GM21447 (cell line): ENCODE results near the gene PLIN5.

ENCODE experiments used
- ATAC-seq: cut with Tn5 transposase; IDR thresholded peaks from one replicate; pipeline ENCODE4 v1.9.1; 2021; ENCODE audit not compliant: unreplicated experiment

PLIN5 gene, protein sequence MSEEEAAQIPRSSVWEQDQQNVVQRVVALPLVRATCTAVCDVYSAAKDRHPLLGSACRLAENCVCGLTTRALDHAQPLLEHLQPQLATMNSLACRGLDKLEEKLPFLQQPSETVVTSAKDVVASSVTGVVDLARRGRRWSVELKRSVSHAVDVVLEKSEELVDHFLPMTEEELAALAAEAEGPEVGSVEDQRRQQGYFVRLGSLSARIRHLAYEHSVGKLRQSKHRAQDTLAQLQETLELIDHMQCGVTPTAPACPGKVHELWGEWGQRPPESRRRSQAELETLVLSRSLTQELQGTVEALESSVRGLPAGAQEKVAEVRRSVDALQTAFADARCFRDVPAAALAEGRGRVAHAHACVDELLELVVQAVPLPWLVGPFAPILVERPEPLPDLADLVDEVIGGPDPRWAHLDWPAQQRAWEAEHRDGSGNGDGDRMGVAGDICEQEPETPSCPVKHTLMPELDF

DNA sequence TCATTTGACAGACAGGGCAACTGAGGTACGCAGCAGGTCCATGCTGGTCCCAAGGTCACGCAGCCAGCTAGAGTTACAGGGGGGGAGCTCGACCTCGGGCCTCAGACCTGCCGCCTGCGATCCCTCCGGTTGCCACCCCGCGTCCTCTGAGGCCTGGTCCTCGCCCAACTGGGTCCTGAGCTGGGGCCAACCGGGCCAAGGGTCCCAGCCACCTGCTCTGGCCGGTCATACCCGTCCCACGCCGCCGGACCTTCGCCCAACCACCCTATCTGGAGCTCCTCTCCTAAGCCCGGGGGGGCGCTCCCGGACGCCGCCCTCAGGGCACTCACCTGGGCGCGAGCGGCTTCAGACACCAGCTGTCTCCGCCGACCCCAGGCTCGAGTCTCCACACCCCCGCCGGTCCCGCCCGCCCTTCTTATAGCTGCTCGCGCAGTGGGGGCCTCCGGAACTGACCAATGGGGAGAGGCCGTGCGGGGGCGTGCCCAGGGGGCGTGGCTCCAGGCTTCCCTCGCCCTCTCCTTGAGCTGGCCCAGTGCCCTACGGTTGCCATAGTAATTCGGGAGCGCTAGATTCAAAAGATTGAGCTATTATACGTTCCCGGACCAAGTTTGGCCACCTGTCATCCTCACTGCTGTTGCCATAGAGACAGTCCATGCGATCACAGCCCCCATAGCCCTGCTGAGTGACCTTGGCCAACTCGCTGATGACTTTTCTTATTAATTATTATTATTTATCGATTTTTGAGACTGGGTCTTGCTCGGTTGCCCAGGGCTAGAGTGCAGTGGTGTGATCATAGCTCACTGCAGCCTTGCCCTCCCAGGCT, at the start of gene PLIN5:
Gene PLIN5 (minus strand): TSS at position 389 of the 823 bp plus-strand sequence. CDS start 1,150 bp downstream, outside the sequence.
- ATAC-seq = no peak

DNA sequence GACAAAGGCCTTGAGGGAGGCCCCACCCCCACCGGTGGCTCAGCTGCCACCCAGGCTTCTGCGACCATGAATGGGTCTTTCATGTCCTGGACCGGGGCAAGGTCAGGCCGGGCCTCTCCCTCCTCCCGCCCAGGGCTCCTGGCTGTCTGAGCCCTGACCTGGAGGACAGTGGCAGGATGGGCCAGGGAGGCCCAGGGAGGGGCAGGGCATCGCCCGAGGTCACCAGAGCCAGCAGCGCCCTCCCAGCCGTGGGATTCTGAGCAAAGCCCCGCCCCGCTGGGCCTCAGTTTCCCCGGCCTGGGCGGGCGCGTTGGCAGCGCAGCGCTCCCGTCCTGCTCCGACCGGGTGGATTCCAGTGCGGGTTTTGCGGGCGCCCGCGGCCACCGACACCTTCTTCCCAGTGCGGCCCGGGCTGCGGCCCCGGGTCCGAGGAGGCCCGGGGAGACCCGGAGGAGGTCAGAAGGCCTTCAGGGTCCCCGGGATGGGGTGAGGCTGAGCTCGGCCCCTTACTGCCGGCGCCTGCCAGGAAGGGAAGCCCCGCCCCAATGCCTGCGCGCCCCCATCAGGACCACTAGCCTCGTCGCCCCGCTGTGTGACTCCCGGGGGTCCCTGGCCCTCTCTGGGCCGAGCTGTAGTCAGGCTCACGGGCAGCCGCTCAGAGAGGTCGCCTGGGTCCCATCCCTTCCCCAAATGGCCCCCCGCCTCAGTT, 49.1 kb upstream of the PLIN5 start:
- ATAC-seq = no peak

DNA sequence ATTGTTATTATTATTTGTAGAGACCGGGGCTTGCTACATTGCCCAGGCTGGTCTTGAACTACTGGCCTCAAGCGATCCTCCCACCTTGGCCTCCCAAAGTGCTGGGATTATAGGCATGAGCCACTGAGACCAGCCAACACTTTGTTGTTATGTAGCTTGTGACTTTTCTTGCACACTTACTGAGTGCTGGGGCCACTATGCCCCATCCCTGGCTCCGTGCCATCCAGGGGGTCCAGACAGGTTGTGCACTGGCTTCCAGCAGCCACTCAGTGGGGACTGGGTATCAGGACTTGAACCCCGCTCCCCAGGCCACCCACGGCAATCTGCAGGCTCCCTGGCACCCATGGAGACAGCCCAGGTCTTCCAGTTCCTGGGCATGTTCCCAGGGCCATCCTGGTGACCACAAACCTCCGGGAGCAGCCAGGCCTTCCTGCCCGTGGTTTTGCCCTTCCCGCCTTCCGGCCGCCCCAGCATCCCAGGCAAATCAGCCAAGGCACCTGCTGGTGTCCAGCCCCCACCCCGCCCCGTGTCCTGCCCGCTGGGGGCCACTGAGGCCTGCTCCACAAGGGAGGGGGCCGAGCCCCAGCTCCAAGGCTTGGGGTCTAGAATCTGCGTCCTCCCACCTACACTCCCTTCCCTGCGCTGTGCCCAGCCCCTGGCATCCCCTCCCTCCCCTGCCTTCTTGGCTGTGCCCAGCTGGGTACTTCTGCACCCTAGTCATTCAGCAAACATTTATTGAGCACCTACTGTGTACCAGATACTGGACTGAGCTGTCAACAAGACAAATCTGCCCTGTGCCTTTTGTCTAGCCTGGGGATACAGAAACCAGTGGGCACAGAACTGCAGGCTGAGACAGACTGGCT, 48.2 kb upstream of the PLIN5 start:
- no peak for ATAC-seq

DNA sequence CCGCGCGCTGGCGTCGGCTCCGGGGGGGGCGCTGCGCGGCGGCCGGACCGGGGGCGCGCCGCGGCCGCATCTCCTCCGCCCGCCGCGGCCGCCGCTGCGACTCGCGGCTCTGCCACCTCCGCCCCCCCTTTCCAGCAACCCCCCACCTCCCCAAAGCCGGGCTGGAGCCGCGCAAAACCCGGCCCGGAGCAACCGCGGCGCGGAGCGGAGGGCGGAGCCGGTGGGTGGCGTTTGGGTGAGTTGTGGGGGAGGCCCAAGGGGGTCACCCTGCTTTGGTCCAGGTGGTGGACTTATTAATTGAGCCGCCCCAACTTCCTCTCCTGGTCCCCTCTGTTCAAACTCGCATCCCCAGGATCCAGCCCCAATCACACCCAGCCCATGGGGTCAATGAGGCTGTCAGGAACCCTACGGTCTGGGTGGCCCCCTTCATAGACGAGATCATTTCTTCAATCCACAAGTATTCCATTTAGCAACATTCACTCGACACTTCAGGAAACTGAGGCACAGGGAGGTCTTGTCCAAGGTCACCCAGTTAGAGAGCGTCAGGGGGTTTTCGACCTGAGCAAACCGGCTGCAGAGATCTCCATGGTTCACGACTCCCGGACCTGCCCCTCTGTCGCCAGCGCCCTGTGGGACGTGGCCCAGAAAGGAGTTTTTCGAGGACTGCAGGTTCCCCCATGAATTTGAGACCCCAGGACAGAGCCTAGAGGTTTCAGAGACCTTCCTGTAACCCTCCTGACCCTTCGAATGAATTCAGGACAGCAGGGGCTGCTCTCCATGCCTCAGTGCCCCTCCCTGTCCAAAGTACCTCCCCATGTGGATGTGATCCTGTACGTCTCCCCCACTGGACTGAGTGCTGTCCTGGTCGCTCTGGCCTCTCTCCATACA, 46.9 kb upstream of the PLIN5 start:
- no peak for ATAC-seq

DNA sequence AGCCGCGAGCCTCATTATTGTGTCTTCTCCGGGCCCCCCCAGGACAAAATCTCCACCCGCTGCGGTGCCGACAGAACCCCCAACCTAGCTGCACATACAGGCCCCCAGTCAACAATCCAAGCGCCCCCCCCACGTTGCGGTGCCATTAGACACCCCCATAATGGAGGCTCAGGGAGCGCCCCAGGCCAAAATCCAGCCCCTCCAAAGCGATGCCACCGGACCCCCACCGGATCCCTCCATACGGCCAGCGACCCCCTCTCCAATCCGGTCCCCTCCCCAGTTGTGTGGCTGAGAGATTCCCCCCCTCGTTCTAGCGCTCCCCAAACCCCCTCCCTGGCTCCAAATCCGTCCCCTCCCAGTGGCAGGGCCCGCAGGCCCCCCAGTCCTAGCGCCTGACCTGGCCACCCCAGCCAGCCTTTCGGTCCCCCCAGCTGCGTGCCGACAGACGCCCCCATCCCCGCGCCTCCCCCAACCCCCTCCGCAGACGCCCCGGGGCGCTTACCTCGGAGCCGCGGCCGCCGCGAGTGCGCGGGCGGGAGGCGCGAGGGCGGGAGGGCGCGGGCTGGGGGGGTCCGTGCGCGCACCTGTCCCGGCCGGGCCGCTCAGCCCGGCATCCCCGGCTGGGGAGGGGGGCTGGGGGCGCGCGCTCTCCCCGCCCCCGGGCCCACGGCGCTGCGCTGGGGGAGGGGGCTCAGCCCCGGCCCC, 46.1 kb upstream of the PLIN5 start:
- no peak for ATAC-seq

DNA sequence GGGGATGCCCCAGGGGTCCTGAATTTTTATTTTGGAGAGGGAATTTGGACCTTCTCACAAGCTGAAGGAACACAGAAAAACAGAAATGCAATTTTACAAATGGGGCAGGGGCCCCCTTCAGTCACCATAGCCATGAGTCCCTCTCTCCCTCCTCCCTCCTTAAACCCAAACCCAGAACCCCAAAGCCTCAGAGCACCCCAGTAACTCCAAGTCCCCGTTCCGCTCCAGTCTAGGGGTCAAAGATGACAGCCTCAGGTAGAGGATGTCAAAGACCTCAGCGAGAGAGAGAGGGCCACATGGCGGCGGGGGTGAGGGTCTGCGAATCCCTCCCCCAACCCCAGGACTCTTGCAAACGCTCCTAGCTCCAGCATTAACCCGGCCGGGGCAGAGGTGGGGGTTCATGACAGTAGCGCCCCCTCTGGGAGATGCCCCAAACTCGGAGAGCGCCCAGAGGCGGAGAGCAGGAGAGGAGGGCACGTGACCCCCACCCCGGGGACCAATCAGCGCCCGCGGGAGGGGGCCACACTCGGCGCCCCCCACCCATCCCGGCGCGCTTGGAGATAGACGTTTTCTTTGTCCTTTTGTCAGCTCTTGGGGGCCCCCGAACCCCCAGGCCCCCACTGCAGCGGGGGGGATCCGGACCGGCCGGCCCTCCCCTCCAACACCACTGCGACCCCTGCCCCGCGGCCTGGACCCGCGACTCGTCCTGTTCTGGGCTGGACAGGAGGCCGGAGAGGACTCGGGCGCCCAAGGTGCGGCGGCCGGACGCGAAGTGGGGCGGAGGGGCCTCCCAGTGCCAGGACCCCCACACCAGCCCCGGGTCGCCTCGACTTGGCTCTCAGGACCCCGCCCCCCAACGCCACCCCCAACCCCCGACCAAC, 45.2 kb upstream of the PLIN5 start:
- ATAC-seq = no peak

DNA sequence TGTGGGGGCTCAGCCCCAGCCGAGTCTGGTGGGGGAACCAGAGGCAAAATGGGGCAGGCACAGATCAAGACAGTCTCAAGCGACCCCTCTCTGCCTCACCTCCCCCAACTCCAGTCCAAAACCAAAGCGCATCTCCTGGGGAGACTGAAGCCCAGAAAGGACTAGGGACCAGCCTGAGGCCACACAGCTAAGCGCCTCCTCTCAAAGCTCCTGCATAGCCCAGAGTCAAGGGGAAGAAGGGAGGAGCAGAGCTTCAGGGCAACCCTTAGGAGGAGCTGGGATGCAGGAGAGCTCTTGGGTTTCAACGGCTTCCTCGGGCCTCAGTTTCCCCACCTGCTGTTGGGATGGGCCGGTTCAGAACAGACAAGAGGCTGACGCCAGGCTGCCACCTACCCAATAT, 44.4 kb upstream of the PLIN5 start:
- no peak for ATAC-seq

DNA sequence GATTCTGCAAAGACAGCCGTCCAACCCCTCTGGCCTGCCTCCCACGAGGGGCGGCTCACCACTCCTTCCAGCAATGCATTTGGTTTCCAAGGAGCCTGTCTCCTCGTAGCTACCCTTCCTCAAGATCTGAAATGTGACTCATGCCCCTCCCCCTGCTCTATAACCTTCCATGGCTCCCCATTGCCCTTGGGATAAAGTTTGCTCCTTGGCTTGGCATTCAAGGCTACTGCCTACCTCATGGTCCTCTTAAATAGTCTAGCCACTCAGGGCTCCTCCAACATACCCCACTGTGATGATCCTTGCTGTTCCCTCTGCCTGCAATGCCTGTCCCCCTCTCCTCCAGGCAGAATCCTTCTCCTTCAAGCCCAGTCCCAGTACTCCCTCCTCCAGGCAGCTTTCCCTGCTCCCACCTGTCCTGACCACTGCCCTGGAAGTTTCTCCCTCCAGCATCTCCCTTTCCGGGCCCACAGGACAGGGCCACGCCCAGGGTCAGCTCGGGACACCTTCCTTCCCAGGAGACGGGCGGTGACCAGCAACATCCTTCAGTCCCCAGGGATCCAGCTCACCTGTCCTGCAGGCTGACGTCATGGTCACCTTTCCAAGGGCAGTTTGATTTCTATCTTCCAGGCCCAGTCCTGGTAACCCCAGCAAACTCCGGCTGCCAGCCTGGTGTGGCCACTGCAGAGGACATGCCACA, 43.7 kb upstream of the PLIN5 start:
- no peak for ATAC-seq

DNA sequence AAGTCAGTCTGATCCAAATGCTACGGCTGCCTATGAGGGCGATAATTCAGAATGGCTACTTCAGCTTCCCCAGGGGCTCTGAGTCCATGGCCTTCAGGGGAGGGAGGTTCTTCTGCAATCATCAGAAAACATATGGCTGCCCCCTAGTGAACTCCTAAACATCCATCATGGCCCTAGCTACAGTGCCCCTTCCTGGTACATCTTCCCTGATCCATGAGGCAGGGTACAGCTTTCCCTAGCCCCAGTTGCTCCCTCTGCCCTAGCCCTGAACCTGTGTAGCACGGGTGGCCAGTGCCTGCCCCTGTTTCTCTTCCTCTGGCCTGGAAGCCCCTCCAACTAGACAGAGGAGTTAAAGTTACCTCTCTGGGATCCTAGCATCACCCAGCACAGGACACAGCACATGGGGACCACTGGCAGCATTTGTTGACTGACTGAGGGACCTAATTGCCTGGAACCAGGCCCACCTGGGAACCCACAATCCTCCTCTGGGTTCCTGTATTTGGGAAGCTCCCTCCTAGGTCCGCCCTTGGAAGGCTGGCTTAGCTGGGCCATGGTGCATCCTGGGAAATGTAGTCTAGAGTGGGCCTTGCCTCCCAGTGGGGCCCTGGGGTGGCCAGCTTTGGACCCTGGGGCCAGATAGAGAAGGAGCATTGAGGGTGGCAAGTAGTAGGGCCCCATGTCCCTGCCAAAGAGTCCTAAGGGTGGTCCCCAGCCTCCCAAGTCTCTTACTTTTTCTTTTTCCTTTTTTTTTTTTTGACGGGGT, 42.2 kb upstream of the PLIN5 start:
- ATAC-seq = no peak

DNA sequence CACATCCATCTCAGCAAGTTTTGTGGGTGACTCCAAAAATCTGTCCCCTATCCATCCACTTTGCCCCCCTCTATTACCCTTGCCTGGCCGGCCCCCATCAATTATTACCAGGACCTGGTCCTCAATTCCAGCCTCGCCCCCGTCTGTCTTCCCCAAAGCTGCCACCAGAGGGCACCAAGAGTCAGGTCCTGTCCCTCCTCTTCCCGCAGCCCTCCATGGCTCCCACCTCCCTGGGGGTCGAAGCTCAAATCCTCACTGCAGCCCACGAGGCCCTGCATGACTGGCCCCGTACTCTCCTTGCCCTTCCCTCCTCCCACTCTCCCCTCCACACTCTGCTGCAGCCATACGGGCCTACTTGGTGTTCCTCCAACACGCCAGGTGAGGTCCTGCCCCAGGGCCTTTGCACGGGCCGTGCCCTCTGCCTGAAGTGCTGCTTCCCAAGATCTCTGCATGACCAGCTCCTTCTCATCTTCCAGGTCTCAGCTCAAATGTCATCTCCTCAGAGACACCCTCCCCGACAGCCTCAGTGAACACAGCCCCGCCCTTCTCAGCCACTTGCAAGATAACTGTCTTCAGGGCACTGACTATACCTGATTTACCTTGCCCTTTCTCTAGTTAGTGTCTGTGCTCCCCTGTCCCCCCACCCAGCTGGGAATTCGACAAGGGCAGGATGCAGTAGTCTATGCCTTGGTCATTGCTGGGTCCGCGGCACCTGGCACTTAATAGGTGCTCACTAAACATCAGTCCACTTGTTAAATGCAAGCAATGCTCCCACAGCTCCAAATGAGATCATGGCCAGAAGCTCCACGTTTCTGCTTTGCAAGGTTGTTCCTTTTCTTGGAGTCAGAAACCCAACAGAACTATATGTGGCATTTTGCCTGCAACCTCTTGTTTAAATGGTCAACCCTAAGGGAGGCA, 41.3 kb upstream of the PLIN5 start:
- no peak for ATAC-seq

DNA sequence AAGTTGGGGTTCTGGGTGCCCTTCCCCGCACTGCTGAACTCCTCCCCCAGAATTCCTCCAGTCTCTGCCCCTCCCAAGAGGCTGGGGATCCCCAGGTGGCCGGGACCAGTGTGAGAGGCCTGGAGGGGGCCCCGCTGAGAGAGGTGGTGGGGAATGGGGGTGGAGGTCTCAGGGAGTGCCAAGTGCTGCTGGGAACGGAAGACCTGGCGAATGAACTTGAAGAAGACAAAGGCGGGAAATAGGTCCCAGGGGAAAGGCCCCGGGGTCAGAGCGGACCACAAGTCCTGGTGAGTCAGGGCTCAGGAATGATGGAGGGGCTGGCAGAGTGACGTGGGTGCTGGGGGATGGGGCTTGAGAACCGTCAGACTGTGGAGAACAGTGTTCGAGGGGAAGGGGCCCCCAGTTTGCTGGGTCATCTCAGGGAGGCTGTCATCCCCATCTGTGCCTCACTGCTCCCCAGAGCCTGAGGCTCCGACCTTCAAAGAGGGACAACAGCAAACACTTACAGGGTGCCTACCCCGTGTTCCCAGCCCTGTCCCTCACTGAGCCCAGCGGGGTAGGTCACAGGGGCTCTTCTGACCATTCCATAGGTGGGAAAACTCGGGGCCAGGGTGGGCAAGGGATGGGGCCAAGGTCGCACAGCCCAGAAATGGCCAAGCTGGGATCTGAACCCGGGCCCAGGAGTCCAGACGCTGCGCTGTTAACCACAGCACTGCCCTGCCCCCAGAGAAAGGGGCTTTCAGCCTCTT, 40.4 kb upstream of the PLIN5 start:
- no peak for ATAC-seq

DNA sequence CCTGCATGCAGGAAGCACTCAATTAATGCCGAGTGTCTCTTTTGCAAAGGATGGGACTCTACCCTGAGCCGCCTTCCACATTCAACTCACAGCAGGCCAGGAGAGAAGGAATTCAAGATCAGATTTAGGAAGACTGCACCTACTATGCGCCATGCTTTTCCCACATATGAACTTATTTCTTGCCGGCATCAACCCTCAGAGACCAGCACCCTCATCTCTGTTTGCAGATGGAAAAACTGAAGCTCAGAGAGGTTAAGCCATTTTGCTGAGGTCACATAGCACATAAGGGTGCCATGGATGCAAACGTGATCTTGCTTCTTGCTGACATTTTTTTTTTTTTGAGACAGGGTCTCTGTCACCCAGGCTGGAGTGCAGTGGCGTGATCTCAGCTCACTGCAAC, 38.7 kb upstream of the PLIN5 start:
- no peak for ATAC-seq

DNA sequence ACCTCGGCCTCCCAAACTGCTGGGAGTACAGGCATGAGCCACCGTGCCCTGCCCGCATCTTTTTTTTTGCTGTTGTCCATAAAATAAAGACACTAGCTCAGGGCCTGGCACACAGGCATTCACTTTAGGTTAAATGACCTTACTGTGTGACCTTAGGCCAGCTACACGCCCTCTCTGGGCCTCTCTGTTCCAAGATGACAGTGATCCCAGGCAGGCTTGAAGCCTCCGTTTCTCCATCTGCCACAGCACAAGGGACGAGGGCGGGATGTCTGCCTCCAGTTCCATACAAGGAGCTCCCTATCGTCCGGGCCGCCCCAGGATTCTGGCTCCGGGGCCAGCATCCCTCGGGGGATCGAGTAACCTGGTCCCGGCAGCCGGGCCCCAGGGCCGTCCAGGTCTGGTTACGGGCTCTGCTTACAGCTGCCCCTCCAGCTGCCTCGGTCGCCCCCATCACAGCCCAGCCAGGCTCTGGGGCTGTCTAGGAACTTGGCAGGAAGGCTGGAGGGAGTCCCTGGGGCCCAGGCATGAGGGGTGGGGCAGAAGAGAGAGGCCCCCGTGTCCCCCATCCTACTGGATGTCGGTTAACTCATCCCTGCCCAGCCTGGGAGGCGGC, 36.4 kb upstream of the PLIN5 start:
- ATAC-seq = no peak

DNA sequence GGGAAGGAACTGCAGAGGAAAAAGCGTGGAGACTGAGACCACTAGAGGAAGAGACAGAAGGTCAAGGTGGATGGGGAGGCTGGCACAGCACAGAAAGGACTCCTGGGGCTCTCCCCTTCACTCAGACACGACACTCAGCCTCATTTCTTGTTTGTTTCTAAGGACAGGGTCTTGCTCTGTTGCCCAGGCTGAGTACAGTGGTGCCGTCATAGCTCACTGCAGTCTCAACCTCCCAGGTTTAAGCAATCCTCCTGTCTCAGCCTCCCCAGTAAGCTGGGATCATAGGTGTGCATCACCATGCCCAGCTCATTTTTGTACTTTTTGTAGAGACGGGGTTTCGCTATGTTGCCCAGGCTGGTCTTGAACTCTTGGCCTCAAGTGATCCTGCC, 35.9 kb upstream of the PLIN5 start:
- no peak for ATAC-seq
